ENCODE measurements around the gene A4GALT.

DNA sequence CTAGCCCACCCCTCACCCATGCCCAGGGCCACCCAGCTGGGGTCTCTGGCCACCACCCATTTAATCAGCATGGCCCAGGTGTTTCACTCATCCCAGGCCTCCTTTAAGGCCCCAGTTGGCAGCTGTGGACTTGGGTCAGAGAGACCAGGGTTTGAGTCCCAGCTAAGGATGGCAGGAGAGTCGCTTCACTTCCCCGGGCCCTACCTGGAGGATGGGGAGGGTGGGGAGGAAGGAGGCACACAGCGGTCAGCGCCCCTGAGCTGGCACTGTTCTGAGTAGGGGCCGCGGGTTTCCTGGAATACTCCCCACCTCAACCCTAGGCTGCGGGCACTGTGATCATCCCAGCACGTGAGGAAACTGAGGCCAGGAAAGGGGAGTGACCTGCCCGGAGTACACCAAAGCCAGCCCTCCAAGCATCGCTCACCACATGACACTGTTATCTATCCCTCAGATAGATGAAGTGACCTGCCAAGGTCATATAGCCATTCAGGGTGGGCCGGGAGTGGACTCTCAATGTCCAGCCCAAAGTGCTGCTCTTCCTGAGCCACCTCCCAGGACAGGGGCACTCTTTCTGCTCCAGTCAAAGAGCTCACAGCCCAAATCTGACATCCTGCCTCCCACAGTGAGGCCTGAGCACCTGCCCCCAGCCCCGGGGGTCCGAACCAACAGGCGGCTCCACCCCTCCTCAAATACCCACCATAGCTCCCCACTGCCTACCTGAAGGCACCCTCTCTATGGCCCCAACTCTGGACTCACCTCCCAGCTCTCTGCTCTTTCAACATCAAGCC lies 76.8 kb downstream of the A4GALT start:
- TF ChIP-seq EZH2 (IDR thresholded peaks at IDR 0.05; ENCODE audit: insufficient read depth, poor library complexity, severe bottlenecking), result no peak
- no peak for TF ChIP-seq EZH2phosphoT487 (IDR thresholded peaks at IDR 0.05; ENCODE audit: insufficient read depth, low read depth)
